ENCODE measurements around the gene MR1.
"Not testable (repeated sequence)": the region's sequence is repeated elsewhere in the genome, so short reads cannot be mapped to it uniquely, and the experiment has no call there.

Gene MR1

DNA sequence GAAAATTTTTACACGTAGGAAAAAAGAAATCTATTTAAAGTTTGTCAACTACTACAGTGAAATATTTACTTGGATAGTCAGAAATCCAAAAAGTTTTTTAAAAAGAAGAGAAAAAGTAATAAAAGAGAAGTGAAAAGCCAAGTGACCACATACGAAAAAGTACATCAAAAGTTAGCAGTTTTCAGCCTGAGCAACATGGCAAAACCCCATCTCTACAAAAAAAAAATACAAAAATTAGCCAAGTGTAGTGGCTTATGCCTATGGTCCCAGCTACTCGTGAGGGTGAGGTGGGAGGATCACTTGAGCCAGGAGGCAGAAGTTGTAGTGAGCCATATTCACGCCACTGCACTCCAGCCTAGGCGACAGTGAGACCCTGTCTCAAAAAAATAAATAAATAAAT lies 5.2 kb upstream of the MR1 start:
- DNase-seq (ENCODE audit: low read depth) = no peak

DNA sequence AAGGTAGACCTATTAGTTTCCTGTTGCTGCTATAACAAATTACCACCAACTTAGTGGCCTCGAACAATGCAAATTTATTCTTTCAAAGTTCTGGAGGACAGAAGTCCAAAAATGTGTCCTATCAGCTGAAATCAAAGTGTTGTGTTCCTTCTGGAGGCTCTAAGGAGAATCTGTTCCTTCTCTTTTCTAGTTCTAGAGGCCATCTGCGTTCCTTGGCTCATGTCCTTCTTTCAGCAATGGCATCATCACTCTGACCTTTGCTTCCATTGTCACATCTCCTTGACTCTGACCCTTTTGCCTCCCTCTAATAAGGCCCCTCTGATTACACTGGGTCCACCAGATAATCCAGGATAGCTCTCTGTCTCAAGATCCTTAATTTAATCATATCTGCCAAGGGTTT lies 1.2 kb upstream of the MR1 start:
- DNase-seq (ENCODE audit: low read depth) = no peak

DNA sequence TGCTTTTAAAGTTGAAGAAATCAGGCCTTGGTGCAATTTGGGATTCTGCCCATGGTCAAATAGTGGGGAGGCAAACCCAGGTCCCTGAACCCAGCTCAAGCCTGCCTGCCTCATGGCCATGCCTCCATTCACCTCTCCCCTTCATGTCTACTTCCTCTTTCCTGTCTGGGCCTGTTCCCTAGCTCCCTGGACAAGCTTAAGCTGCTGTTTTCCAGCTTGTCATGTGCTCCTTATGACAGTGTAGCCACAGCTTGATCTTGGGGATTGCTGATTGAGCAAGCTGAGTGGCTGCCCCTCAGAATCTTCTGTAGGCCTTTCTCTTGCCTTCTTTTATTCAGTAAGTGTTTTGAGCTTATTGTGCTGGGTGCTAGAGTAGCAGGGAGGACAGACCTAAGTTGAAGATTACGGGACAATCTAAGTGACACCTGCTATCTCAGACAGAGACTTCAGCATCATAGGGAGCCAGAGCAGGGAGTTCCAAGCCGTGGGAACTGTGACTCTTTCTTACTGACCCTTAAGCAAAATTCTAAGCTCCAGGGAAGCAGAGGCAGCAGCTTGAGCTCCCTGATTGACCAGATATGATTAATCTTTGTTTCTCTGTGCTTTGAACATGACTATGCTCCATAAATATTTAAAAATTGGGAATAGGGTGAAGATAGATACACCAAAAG lies 520 bp upstream of the MR1 start:
- DNase-seq (ENCODE audit: low read depth) = no peak

DNA sequence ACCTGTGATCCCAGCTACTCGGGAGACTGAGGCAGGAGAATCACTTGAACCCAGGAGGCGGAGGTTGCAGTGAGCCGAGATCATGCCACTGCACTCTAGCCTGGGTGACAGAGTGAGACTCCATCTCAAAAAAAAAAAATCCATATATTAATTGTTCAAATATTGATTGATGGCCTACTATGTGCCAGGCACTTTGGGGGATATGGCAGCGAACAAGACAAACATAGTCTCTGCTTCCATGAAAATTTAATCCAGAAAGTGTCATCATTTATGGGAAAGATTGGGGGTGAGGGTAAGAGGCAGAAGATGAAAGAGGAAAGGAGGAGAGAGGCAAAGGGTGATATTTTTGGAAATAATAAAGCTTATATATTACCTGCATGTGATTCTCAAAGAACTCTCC lies 1.4 kb downstream of the MR1 start:
- DNase-seq (ENCODE audit: low read depth) = not testable (repeated sequence)

DNA sequence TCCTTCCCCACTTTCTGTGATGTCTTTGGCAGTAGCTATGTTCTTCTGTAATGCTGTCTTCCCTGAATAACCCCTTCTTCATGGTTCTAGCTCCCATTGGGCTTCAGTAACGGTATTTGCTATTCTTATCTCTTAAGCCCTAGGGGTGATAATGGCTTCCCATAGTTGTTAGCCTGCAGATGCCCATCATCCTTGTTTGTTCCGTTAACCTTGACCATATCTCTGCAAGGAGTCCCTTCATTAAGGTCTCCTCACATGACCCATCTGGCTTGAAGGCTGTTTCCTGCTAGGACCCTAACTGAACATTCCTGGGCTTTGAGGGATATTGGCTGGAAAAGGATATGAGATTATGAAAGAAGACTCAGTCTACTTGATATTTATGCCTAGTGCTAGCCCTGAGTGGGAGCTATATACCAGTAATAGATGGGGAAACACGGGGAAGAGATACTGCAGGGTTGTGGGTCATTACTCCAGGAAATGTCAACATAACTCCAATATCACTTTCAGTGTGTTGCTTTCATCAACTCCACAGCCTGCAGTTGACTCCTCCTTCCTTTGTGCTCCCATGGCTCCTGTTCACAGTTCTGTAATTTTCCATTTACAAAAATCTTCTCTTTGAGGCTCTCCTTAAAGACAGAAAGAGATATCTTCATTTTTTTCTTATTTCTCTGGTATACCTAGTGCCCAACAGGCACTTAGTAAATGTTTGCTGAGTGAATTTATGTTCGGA lies 2.5 kb downstream of the MR1 start:
- DNase-seq (ENCODE audit: low read depth) = no peak

DNA sequence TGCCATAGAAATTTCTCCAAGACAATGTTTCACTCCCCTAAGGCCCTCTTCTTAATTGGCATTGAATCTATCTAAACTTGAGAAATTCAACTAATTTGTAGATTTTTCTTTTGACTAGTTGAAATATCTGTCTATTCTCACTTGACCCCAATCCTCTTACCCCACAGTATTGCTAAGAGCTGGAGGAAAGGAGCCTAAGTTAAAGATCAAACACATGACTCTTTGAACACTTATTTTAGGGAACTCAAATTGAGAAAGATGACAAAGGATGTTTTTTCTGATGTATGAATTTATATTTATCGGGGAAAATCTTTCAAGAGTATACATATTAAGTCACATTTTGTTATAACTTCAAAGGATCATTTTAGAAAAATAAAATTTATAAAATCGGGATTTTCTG lies 3.6 kb downstream of the MR1 start:
- no peak for DNase-seq (ENCODE audit: low read depth)

DNA sequence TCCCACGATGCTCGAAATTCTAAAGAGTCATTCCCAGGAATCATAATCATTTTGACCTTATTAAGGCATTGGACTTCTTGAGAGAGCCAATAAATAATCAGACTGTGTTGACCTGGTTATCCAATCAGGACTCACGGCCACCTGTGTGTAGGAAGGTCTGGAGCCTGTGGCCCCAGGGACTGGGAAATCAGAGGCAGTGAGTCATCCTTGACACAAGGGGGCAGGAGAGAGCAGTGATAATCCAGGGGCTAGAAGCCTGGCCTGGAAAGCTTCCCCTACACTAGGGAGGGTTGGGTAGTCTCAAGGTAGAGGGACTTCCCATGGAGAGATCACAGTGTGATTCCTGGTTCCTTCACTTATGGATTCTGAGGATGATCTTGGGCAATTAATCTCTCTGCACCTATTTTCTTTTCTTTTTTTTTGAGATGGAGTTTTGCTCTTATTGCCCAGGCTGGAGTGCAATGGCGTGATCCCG lies 4.7 kb downstream of the MR1 start:
- peak; percentile 56 for DNase-seq (ENCODE audit: low read depth)

DNA sequence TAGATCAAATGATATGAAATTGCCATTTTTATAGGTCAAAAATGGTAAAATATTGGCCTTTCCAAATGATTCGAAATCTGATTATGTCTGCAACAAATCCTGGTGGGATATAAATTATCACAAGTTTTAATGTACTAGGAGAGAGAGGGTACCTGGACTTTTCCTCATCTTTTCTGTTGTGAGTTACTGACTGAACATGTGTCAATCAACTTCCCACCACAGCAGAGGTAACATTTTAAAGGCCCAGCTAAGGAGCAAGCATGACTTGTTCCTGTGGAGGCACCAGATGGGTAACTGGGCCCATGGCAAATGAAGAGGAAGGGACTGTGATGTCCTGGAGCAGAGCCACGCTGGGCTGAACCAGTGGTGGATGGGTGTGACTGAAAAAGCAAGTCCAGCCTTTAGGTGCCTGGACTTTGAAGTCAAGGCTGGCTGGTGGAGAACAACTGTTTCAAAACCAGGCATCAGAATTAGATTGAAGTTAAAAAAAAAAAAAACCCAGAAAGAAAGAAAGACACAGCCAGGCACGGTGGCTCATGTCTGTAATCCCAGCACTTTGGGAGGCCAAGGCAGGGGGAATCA lies 6.6 kb downstream of the MR1 start:
- DNase-seq (ENCODE audit: low read depth) = no peak

DNA sequence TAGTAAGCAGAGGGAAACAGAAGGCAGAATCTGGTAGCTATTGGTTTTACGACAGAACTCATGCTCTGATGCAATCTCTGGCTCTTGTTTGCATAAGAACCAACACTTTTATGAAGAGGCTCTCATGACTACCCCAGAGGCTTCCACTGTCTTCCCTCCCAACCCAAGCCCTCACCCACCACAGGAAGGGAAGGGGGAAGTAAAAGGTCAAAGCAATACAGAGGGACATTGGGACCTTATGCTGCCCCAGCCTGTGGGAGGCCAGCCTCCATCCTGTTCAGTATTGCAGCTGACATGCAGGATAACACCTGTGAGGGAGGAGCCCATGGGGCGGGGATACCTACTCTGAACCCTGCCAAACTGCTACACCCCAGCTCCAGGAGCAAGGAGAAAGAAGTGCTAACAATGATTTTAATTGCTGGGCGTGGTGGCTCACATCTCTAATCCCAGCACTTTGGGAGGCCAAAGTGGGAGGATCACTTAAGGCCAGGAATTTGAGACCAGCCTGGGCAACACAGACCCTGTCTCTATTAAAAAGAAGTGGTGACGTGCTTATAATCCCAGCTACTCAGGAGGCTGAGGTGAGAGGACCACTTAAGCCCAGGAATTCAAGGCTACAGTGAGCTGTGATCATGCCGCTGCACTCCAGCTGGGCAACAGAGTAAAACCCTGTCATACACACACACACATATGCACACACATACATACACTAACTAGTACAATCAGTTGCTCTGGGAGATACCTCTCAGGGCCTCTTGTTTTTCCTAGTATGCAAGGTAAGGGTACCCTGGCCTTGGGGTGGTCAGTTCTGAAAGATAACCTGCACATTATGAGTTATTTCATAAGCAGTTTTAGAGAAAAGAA lies 9.5 kb downstream of the MR1 start:
- DNase-seq (ENCODE audit: low read depth) = no peak

DNA sequence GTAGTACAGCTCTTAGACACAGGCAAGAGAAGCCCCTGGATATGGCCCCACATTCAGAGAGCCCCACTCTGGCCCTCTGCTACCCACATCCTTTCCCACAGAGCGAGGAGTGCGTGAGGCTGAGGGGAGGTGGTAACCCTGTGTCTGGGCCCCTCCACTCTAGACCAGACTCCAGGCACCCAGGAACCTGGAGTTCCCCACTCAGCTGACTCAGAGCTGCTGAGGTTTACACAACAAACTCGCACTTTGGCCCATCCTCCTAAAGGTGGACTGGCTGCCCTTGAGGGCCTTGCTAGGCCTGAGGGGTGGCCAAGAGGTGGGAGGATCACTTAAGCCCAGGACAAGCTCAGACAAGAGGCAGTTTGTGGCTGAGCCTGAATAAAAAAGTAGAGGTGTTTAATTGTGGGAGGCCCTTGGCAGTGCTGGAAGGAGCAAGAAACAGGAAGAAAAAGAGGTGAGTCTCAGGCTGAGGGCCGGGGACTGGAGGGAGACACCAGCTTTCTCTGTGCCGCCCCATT lies 10.7 kb downstream of the MR1 start:
- peak; percentile 38 for DNase-seq (ENCODE audit: low read depth)

DNA sequence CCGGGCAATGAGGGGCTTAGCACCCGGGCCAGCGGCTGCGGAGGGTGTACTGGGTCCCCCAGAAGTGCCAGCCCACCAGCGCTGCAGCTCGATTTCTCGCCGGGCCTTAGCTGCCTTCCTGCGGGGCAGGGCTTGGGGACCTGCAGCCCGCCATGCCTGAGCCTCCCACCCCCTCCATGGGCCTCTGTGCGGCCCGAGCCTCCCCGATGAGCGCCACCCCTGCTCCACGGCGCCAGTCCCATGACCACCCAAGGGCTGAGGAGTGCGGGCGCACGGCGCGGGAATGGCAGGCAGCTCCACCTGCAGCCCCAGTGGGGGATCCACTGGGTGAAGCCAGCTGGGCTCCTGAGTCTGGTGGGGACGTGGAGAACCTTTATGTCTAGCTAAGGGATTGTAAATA lies 12.2 kb downstream of the MR1 start:
- not testable (repeated sequence) for DNase-seq (ENCODE audit: low read depth)

DNA sequence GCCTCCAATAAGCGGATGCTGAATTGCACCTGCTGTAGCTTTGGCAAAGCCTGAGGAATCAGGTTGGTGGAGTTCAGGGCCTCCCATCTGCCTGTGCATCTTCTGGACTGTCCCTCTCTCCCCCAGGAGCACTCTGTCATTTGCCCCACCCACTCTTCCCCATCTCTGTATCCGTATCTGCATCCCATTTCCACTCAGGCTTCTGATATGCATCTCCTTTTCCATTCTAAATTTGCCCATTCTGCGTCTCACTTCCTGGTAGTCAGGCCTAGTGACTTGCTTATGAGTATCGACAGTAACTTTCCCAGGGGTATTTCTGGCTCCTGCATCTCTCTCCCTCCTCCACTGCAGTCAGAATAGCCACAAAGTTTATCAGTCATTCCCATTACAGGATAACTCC lies 15.6 kb downstream of the MR1 start:
- DNase-seq (ENCODE audit: low read depth) = no peak

DNA sequence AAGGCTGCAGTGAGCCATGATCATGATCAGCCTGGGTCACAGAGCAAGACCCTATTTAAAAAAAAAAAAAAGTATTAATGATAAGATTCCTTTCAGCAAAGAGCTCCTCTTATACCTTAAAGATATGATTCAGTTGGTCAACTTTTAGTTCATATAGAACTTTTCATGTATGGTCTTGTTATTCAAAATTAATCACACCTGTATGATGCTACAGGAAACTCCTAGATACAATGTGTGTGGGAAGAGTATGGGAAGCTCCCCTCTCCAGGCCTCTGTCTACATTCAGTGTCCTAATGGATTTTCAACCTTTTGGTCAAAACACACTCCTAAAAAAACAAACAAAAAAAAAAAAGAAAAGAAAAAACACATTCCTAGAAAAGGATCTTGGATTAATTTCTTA lies 17.1 kb downstream of the MR1 start:
- no peak for DNase-seq (ENCODE audit: low read depth)

DNA sequence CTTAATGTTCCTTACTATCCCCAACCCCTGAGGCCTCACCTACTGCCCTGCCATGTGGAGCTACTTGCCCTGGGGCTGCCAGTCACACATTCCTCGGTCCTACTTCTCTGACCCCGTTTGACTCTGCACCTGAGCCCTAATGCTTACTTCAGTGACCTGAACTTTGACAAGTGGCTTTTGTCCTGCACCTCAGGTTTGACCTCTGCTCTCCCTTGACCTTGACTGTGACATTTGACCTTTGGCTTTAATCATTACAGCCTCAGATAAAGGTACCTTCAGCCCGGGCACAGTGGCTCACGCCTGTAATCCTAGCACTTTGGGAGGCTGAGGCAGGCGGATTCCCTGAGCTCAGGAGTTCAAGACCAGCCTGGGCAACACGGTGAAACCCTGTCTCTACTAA lies 22.8 kb downstream of the MR1 start:
- no peak for DNase-seq (ENCODE audit: low read depth)

DNA sequence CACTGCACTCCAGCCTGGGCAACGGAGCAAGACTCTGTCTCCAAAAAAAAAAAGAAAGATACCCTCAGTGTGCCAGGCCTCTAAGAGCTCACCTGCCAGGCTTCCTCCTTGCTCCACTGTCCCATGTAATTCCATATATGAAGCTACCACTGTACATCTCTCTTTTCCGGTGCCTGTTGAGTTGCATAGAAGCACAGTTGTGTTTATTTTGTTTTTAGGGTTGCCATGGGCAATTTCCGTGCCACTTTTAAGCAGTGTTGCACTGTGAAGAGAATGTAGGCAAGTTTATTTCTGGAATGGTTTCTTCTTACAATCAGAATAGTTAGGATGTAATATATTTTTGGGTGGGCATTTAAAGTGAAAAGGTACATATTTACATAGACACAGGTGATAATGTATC lies 23.3 kb downstream of the MR1 start:
- DNase-seq (ENCODE audit: low read depth) = no peak

DNA sequence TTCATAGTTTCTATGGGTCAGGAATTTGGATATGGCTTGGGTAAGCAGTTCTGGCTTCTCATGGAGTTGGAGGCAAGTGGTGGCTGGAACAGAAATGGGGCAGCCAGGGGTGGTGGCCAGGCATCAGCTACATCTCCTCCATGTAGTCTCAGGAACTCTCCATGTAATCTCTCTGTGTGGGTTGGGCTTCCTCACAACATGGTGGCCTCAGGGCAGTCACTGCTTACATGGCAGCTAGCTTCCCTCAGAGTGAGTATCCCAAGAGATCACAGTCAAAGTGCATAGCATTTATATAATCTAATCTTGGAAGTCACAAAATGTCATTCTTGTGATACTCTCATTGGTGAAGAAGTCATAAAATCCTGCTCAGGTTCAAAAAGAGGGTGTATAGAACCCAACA lies 25.7 kb downstream of the MR1 start:
- no peak for DNase-seq (ENCODE audit: low read depth)

DNA sequence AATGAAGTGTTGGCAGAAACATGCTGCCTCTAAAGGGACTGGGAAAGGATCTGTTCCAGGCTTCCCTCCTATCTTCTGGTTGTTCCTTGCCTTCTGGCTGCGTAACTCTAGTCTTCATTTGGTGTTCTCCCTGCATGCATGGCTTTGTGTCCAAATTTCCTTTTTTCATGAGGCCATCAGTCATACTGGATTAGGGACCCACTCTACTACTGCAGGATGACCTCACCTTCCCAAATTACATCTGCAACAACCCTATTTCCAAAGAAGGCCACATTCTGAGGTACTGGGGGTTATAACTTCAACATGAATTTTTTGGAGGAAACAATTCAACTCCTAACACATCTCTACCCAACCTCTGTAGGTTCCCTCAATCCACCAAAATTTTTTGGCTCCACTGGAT lies 26.3 kb downstream of the MR1 start:
- DNase-seq (ENCODE audit: low read depth) = no peak

DNA sequence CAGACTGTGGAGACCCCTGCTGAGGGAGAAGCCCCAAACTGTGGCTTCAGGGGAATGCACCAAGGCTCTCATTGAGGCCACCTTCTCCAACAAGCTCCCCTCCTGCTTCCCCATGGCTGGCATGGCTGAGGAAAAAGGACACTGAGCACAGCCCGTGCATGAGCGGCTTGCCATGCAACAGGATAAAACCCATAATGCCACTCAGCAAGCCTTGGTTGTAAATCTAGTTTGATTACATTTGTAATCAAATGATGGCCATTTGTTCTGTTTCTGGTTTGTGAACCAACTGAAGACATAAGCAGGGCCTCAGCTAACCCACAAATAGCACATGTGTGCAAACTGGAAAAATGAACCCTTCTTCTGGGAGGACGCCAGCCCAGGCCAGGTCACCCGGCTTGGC lies 27.2 kb downstream of the MR1 start:
- DNase-seq (ENCODE audit: low read depth) = not testable (repeated sequence)

DNA sequence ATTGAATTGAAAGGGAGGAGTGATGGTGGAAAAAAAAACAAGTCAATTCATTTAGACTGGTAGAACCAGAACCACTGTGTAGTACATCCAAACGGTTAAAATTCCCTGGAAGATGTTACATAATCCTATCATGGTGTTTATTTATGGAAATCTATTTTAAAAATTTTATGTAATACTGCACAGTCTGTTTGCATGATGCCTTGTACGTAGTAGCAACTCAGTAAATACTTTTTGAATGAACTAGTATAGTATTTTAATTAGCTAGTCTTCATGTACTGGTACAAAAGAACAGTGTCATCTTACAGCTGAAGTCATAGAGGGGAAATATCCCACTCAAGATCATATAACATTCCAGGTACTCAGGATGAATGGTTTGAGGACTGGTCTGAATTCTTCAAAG lies 27.7 kb downstream of the MR1 start:
- DNase-seq (ENCODE audit: low read depth) = no peak

DNA sequence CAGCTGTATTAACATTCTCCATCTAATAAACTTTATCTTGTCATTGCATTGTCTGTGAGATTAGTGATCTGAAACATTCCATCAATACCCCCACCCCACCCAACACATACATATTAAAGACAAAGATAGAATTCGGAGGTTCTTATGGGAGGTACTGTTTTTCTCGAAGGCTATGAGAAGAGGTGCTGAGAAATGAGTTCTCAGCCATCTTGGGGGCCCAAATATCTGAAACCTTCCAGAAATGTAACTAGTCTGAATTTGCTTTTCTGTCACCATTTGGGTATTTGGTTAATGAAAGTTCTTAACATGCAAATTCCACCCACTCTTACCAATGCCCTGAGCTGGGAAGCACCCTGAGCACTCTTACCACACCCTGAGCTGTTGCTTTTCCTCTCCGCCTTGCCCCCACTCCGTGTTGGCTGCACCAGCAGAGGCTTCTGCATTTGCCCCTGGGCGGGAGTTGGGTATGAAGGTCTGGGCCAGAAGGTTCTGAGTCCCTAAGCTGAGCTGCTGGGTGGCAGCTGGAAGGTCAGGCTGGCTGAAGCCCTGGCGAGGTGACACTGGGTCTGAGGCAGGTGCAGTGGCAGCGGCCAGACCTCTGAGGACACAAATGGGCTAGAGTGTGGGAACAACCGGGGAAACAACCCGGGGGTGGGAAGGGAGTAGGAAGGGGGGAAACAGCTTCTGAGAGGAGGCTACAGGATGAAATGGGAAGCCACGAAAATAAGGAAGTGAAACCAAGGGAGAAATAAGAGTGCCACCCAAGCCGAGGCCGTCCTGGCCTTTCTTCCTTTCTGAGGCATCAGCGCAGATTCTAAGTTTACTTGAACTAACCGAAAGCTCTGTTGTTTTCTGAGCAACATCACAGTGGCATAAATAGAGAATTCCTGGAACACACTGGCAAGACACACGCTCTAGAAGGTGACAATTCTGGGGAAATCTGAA lies 28.4 kb downstream of the MR1 start:
- no peak for DNase-seq (ENCODE audit: low read depth)

DNA sequence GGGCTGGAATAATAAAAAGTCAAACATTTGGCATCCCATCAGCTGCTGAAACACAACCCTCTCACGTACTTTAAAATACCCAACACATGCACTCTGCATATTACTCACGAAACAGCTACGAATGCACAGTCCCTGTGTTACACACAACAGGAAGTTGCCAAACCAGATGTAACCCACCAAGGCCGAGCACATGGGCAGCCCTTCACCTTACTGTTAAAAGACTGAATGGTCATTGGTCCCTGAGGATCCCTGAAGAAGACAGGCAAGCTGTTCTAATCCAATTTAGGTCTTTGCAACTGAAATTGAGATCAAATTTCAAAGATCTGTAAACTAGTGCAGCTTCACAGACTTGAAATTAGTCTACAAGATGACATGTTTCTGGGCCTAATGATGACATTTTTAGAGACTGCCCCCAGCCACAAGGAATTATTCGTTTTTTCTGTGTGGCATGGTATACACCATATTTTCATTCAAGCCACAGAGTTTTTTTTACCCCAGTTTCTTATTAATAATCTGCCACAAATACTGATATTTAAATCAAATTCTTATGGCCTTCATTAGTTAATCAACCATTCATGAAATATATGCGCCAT lies 29.1 kb downstream of the MR1 start:
- DNase-seq (ENCODE audit: low read depth) = no peak
